Measurements from ENCODE around the gene DNASE2. TPM values are rescaled to one million over a fixed set of nuclear protein-coding genes. Genes with fewer than 3 reads are reported as not detected.

DNASE2 gene
- total RNA-seq, 2 donors from 2014 or later, result 29.0 to 33.5 TPM

- DNase-seq, result peak; percentile 63
- Histone ChIP-seq H3K9ac (ENCODE audit: low read depth in 2 of 2, low read length in 2 of 2) (no peak overlapping the region), H3K4me3 (no peak overlapping the region), H3K4me1 (peaks cover 5% of the 10 kb centered on the region), H3K9me3 (no peaks in the 10 kb centered on the region), H3K27ac (no peak overlapping the region), H3K36me3 (no peaks in the 10 kb centered on the region), H3K27me3 (peaks cover 29% of the 10 kb centered on the region)
- no peak for TF ChIP-seq CTCF (IDR thresholded peaks at IDR 0.05)
- intact Hi-C loops (cut with DNase I), result no loop called here
Observed at GRCh38 chr19:12828494-12828893, 52.8 kb downstream of the DNASE2 start.

- no peak overlapping the region for H3K4me3 ChIP-seq
- H3K36me3 ChIP-seq, result no peaks in the 10 kb centered on the region
- H3K27ac ChIP-seq, result no peak overlapping the region
- no peak for DNase-seq
- intact Hi-C loops (cut with DNase I), result no loop called here
- peaks cover 5% of the 10 kb centered on the region for H3K27me3 ChIP-seq
- no peak for TF ChIP-seq CTCF (IDR thresholded peaks at IDR 0.05)
- no peak overlapping the region for H3K9ac ChIP-seq (ENCODE audit: low read depth in 2 of 2, low read length in 2 of 2)
- no peaks in the 10 kb centered on the region for H3K9me3 ChIP-seq
- H3K4me1 ChIP-seq, result peaks cover 5% of the 10 kb centered on the region
Observed at GRCh38 chr19:12825254-12826131, 55.8 kb downstream of the DNASE2 start.

Small RNAs within 50 kb of the gene (microRNA-seq; reads per million reads assigned to microRNA genes)
- gene MIR5695, result not detected
- not detected for gene MIR6794

Other genes starting within 250 kb of the DNASE2 start
- gene MAN2B1, start 214.7 kb downstream of the DNASE2 start, total RNA-seq, result 10 to 100 TPM; 51.7 to 67.4 TPM
- 10 to 100 TPM in 1 of 2 donors, 1 to 10 TPM in 1; 7.3 to 17.9 TPM for gene WDR83, start 214.6 kb downstream of the DNASE2 start, total RNA-seq
- 10 to 100 TPM; 66.2 to 87.5 TPM for gene DHPS, start 199.6 kb downstream of the DNASE2 start, total RNA-seq
- not detected for gene GNG14, start 193.5 kb downstream of the DNASE2 start, total RNA-seq
- 10 to 100 TPM in 1 of 2 donors, 1 to 10 TPM in 1; 6.5 to 10.3 TPM for gene FBXW9, start 184.8 kb downstream of the DNASE2 start, total RNA-seq
- 10 to 100 TPM; 46.7 to 65.5 TPM for gene TNPO2, start 157.5 kb downstream of the DNASE2 start, total RNA-seq
- 100 to 1,000 TPM; 130 to 217 TPM for gene TRIR, start 146.8 kb downstream of the DNASE2 start, total RNA-seq
- gene GET3, start 144.0 kb downstream of the DNASE2 start, total RNA-seq, result 10 to 100 TPM; 53.6 to 77.2 TPM
- gene BEST2, start 129.7 kb downstream of the DNASE2 start, total RNA-seq, result 10 to 100 TPM; 12.1 to 22.6 TPM
- gene HOOK2, start 105.9 kb downstream of the DNASE2 start, total RNA-seq, result 10 to 100 TPM; 54.8 to 72.0 TPM
- 100 to 1,000 TPM; 113 to 173 TPM for gene JUNB, start 90.0 kb downstream of the DNASE2 start, total RNA-seq
- 100 to 1,000 TPM; 347 to 417 TPM for gene PRDX2, start 79.6 kb downstream of the DNASE2 start, total RNA-seq
- 10 to 100 TPM in 1 of 2 donors, 1 to 10 TPM in 1; 6.5 to 18.5 TPM for gene THSD8, start 79.4 kb downstream of the DNASE2 start, total RNA-seq
- 10 to 100 TPM in 1 of 2 donors, 1 to 10 TPM in 1; 8.8 to 44.8 TPM for gene RNASEH2A, start 74.9 kb downstream of the DNASE2 start, total RNA-seq
- under 1 TPM in 1 of 2 donors, not detected in 1; 0.35 TPM for gene RTBDN, start 46.9 kb downstream of the DNASE2 start, total RNA-seq
- gene MAST1, start 42.9 kb downstream of the DNASE2 start, total RNA-seq, result 1 to 10 TPM in 1 of 2 donors, under 1 TPM in 1; 0.42 to 1.4 TPM
- gene KLF1, start 5.8 kb upstream of the DNASE2 start, total RNA-seq, result under 1 TPM in 1 of 2 donors, not detected in 1; 0.25 TPM
- 10 to 100 TPM; 21.1 to 39.2 TPM for gene GCDH, start 9.7 kb upstream of the DNASE2 start, total RNA-seq
- gene SYCE2, start 37.8 kb upstream of the DNASE2 start, total RNA-seq, result under 1 TPM in 1 of 2 donors, not detected in 1; 0.32 TPM
- gene FARSA, start 52.3 kb upstream of the DNASE2 start, total RNA-seq, result 100 to 1,000 TPM in 1 of 2 donors, 10 to 100 TPM in 1; 46.9 to 111 TPM
- 1,000 to 10,000 TPM in 1 of 2 donors, 100 to 1,000 TPM in 1; 682 to 1,848 TPM for gene CALR, start 57.2 kb upstream of the DNASE2 start, total RNA-seq
- 100 to 1,000 TPM in 1 of 2 donors, 10 to 100 TPM in 1; 78.5 to 121 TPM for gene RAD23A, start 64.4 kb upstream of the DNASE2 start, total RNA-seq
- 10 to 100 TPM; 16.1 to 41.9 TPM for gene GADD45GIP1, start 75.8 kb upstream of the DNASE2 start, total RNA-seq
- under 1 TPM; 0.19 to 0.27 TPM for gene DAND5, start 88.1 kb upstream of the DNASE2 start, total RNA-seq
- gene NFIX, start 114.0 kb upstream of the DNASE2 start, total RNA-seq, result 10 to 100 TPM; 70.9 to 73.8 TPM
- 1 to 10 TPM; 3.6 to 4.5 TPM for gene LYL1, start 221.4 kb upstream of the DNASE2 start, total RNA-seq
- gene TRMT1, start 235.3 kb upstream of the DNASE2 start, total RNA-seq, result 10 to 100 TPM; 17.5 to 40.1 TPM
- 100 to 1,000 TPM in 1 of 2 donors, 10 to 100 TPM in 1; 56.7 to 119 TPM for gene NACC1, start 236.8 kb upstream of the DNASE2 start, total RNA-seq